HAP-1 (cell line): ENCODE measurements around the gene PECR.
A peak's percentile ranks its signal among the peaks of the same experiment; 100 is the strongest.
"Not testable (repeated sequence)": the region's sequence is repeated elsewhere in the genome, so short reads cannot be mapped to it uniquely, and the experiment has no call there.

Experiments used
- DNase-seq, 2 experiments: peaks; one replicate each; pipeline ENCODE4 v3.0.0-alpha.2; 2016 to 2020; ENCODE audit warnings: low spot score in 2 of 2
- H3K27me3 ChIP-seq: fragments of 250-450 bp; sonication (Bioruptor Pico); 2 replicates; pipeline ENCODE4 v1.5.1; 2020; ENCODE audit warnings: low read depth, mild to moderate bottlenecking, moderate library complexity
- H3K36me3 ChIP-seq: fragments of 250-450 bp; sonication (Bioruptor Pico); replicated peaks from 2 replicates; pipeline ENCODE4 v1.5.1; 2020; ENCODE audit warnings: mild to moderate bottlenecking
- H3K4me1 ChIP-seq: fragments of 250-450 bp; sonication (Bioruptor Pico); 2 replicates; pipeline ENCODE4 v1.5.1; 2020; ENCODE audit warnings: mild to moderate bottlenecking
- H3K4me3 ChIP-seq: fragments of 250-450 bp; sonication (Bioruptor Pico); 2 replicates; pipeline ENCODE4 v1.5.1; 2020; ENCODE audit warnings: mild to moderate bottlenecking, moderate library complexity
- H3K9me3 ChIP-seq: fragments of 250-450 bp; sonication (Bioruptor Pico); 2 replicates; pipeline ENCODE4 v1.5.1; 2020; ENCODE audit warnings: mild to moderate bottlenecking, moderate library complexity
- in situ Hi-C: fragments of 300-500 bp; cut with MboI; formaldehyde crosslinking; loops from 3 replicates; pipeline ENCODE4 v1.14.3; 2020; ENCODE audit warnings: low sequenced_read_pairs, inconsistent platforms, mixed read lengths

Gene PECR

GRCh38 chr2:216090369-216090786 lies 8.8 kb upstream of the PECR start:
- Histone ChIP-seq H3K4me1 (no peaks in the 10 kb centered on the region), H3K36me3 (no peaks in the 10 kb centered on the region), H3K9me3 (no peaks in the 10 kb centered on the region), H3K4me3 (no peak overlapping the region), H3K27me3 (no peaks in the 10 kb centered on the region)
- in situ Hi-C loops: no loop called here
- no peak for DNase-seq

GRCh38 chr2:216086207-216086893 lies 4.7 kb upstream of the PECR start:
- in situ Hi-C loops: no loop called here
- Histone ChIP-seq H3K4me3 (no peak overlapping the region), H3K36me3 (no peaks in the 10 kb centered on the region), H3K27me3 (no peaks in the 10 kb centered on the region), H3K9me3 (no peaks in the 10 kb centered on the region), H3K4me1 (peaks cover 5% of the 10 kb centered on the region)
- no peak for DNase-seq

GRCh38 chr2:216084547-216084946 lies 2.9 kb upstream of the PECR start:
- no peaks in the 10 kb centered on the region for H3K36me3 ChIP-seq

GRCh38 chr2:216083464-216084281 lies 2.1 kb upstream of the PECR start:
- in situ Hi-C loops: no loop called here
- Histone ChIP-seq H3K36me3 (no peaks in the 10 kb centered on the region), H3K4me1 (peaks cover 12% of the 10 kb centered on the region), H3K4me3 (no peak overlapping the region), H3K27me3 (no peaks in the 10 kb centered on the region), H3K9me3 (no peaks in the 10 kb centered on the region)
- peak in 1 of 2 experiments; percentile 37 for DNase-seq

More at GRCh38 chr2:216084547-216084946, 2.9 kb upstream of the PECR start:
- DNase-seq: no peak
- in situ Hi-C loops: no loop called here
- H3K27me3 ChIP-seq: no peaks in the 10 kb centered on the region
- peaks cover 12% of the 10 kb centered on the region for H3K4me1 ChIP-seq
- H3K4me3 ChIP-seq: no peak overlapping the region
- H3K9me3 ChIP-seq: no peaks in the 10 kb centered on the region

- no peak for DNase-seq
- in situ Hi-C loops: no loop called here
- H3K4me3 ChIP-seq: no peak overlapping the region; the same call in 1 of the 2 replicates
- peaks cover 12% of the 10 kb centered on the region for H3K4me1 ChIP-seq
- no peaks in the 10 kb centered on the region for H3K27me3 ChIP-seq
- H3K36me3 ChIP-seq: no peaks in the 10 kb centered on the region
- H3K9me3 ChIP-seq: no peaks in the 10 kb centered on the region
Measured at GRCh38 chr2:216082805-216083204, 1.2 kb upstream of the PECR start.

- no peaks in the 10 kb centered on the region for H3K9me3 ChIP-seq
- in situ Hi-C loops: no loop called here
- peaks cover 12% of the 10 kb centered on the region for H3K4me1 ChIP-seq
- peak overlapping the region; percentile 68 for H3K4me3 ChIP-seq
- H3K27me3 ChIP-seq: no peaks in the 10 kb centered on the region
- DNase-seq: peak in 1 of 2 experiments; percentile 38
- H3K36me3 ChIP-seq: no peaks in the 10 kb centered on the region
Measured at GRCh38 chr2:216082117-216082711, 605 bp upstream of the PECR start.

GRCh38 chr2:216081012-216081411 lies 597 bp downstream of the PECR start:
- peak overlapping the region; percentile 68 for H3K4me3 ChIP-seq
- in situ Hi-C loops: no loop called here
- H3K36me3 ChIP-seq: no peaks in the 10 kb centered on the region
- H3K27me3 ChIP-seq: no peaks in the 10 kb centered on the region
- H3K9me3 ChIP-seq: no peaks in the 10 kb centered on the region
- H3K4me1 ChIP-seq: peaks cover 12% of the 10 kb centered on the region
- DNase-seq: no peak

- H3K9me3 ChIP-seq, H3K36me3 ChIP-seq, H3K27me3 ChIP-seq, H3K4me3 ChIP-seq, in situ Hi-C loops, DNase-seq: not testable (repeated sequence)
- H3K4me1 ChIP-seq: peaks cover 12% of the 10 kb centered on the region
Measured at GRCh38 chr2:216080048-216080447, 1.6 kb downstream of the PECR start.

- Histone ChIP-seq H3K4me1 (peaks cover 12% of the 10 kb centered on the region), H3K9me3 (no peaks in the 10 kb centered on the region), H3K4me3 (no peak overlapping the region), H3K36me3 (no peaks in the 10 kb centered on the region), H3K27me3 (no peaks in the 10 kb centered on the region)
- no peak for DNase-seq
- in situ Hi-C loops: no loop called here
Measured at GRCh38 chr2:216078776-216079175, 2.8 kb downstream of the PECR start.

GRCh38 chr2:216075510-216076485 lies 5.8 kb downstream of the PECR start:
- in situ Hi-C loops: no loop called here
- no peaks in the 10 kb centered on the region for H3K27me3 ChIP-seq
- no peak overlapping the region for H3K4me3 ChIP-seq
- no peaks in the 10 kb centered on the region for H3K9me3 ChIP-seq
- H3K36me3 ChIP-seq: 0 out of 2 replicates have a peak, but pooled peaks cover 7% of the 10 kb centered on the region
- DNase-seq: no peak
- H3K4me1 ChIP-seq: peaks cover 5% of the 10 kb centered on the region

GRCh38 chr2:216074794-216075193 lies 6.8 kb downstream of the PECR start:
- Histone ChIP-seq H3K4me3 (no peak overlapping the region), H3K4me1 (no peaks in the 10 kb centered on the region), H3K36me3 (0 out of 2 replicates have a peak, but pooled peaks cover 7% of the 10 kb centered on the region), H3K27me3 (no peaks in the 10 kb centered on the region), H3K9me3 (no peaks in the 10 kb centered on the region)
- no peak for DNase-seq
- in situ Hi-C loops: no loop called here

- 0 out of 2 replicates have a peak, but pooled peaks cover 7% of the 10 kb centered on the region for H3K36me3 ChIP-seq
- in situ Hi-C loops: no loop called here
- H3K27me3 ChIP-seq: no peaks in the 10 kb centered on the region
Measured at GRCh38 chr2:216074380-216074779, 7.2 kb downstream of the PECR start.

GRCh38 chr2:216073773-216074172 lies 7.8 kb downstream of the PECR start:
- H3K27me3 ChIP-seq: no peaks in the 10 kb centered on the region
- in situ Hi-C loops: no loop called here
- H3K36me3 ChIP-seq: 0 out of 2 replicates have a peak, but pooled peaks cover 7% of the 10 kb centered on the region
- no peak overlapping the region for H3K4me3 ChIP-seq
- H3K4me1 ChIP-seq: no peaks in the 10 kb centered on the region
- no peak for DNase-seq
- no peaks in the 10 kb centered on the region for H3K9me3 ChIP-seq

More at GRCh38 chr2:216074380-216074779, 7.2 kb downstream of the PECR start:
- no peak for DNase-seq
- Histone ChIP-seq H3K9me3 (no peaks in the 10 kb centered on the region), H3K4me3 (no peak overlapping the region), H3K4me1 (no peaks in the 10 kb centered on the region)
